Measurements from ENCODE around the gene TLE3. TPM values are rescaled to one million over a fixed set of nuclear protein-coding genes. Genes with fewer than 3 reads are reported as not detected.

Gene TLE3
- total and polyA plus RNA-seq, 3 experiments from 2014 or later, result 19.4 to 76.5 (median 73.1) TPM

GRCh38 chr15:70051948-70052633 is 45.6 kb downstream of the TLE3 start:
- no peaks in the 10 kb centered on the region for H3K4me1 ChIP-seq (ENCODE audit: insufficient read depth, low read length)
- Mint-ChIP-seq H3K4me3 (no peak overlapping the region), H3K27ac (no peak overlapping the region), H3K36me3 (peaks cover 4 to 95% (median 21%) of the 10 kb centered on the region in 3 donors), H3K27me3 (no peaks in the 10 kb centered on the region), H3K4me1 (no peaks in the 10 kb centered on the region), H3K9me3 (no peaks in the 10 kb centered on the region)
- ChIA-PET CTCF (interaction anchor here (1.0 kb wide), 1 partner anchor 10 kb away, joined by 3 read pairs; no protein-coding TSS in a partner anchor), POLR2A (no interaction called here)
- H3K27me3 ChIP-seq (ENCODE audit: insufficient read depth, low read length, poor library complexity, severe bottlenecking), result no peaks in the 10 kb centered on the region
- no peaks in the 10 kb centered on the region for H3K9me3 ChIP-seq (ENCODE audit: low read length)
- no peak overlapping the region for H3K4me3 ChIP-seq (ENCODE audit: low read length)
- H3K36me3 ChIP-seq (ENCODE audit: insufficient read depth, low read length), result peaks cover 47% of the 10 kb centered on the region
- DNase-seq, result peak in 1 of 5 donors; percentile 20
- no peak overlapping the region for H3K27ac ChIP-seq (ENCODE audit: low read depth, low read length)

- no peak overlapping the region for H3K4me3 Mint-ChIP-seq
- H3K36me3 Mint-ChIP-seq, result peaks cover 4 to 93% (median 21%) of the 10 kb centered on the region in 3 donors
Observed at GRCh38 chr15:70050970-70051369, 46.7 kb downstream of the TLE3 start.

GRCh38 chr15:70050441-70050840 is 47.3 kb downstream of the TLE3 start:
- peaks cover 46% of the 10 kb centered on the region for H3K36me3 ChIP-seq (ENCODE audit: insufficient read depth, low read length)
- H3K36me3 Mint-ChIP-seq, result peaks cover 4 to 88% (median 19%) of the 10 kb centered on the region in 3 donors
- DNase-seq, result no peak
- ChIA-PET POLR2A (no interaction called here), CTCF (no interaction called here)
- no peak overlapping the region for H3K27ac ChIP-seq (ENCODE audit: low read depth, low read length)
- no peaks in the 10 kb centered on the region for H3K27me3 Mint-ChIP-seq
- H3K27me3 ChIP-seq (ENCODE audit: insufficient read depth, low read length, poor library complexity, severe bottlenecking), result no peaks in the 10 kb centered on the region
- H3K4me1 ChIP-seq (ENCODE audit: insufficient read depth, low read length), result no peaks in the 10 kb centered on the region
- H3K27ac Mint-ChIP-seq, result no peak overlapping the region
- H3K4me3 ChIP-seq (ENCODE audit: low read length), result no peak overlapping the region
- H3K9me3 Mint-ChIP-seq, result no peaks in the 10 kb centered on the region
- no peak overlapping the region for H3K4me3 Mint-ChIP-seq
- H3K4me1 Mint-ChIP-seq, result no peaks in the 10 kb centered on the region
- no peaks in the 10 kb centered on the region for H3K9me3 ChIP-seq (ENCODE audit: low read length)

More at GRCh38 chr15:70050970-70051369, 46.7 kb downstream of the TLE3 start:
- no peak overlapping the region for H3K27ac Mint-ChIP-seq
- POLR2A ChIA-PET, result no interaction called here
- Histone ChIP-seq H3K36me3 (ENCODE audit: insufficient read depth, low read length) (peaks cover 47% of the 10 kb centered on the region), H3K27ac (ENCODE audit: low read depth, low read length) (no peak overlapping the region), H3K9me3 (ENCODE audit: low read length) (no peaks in the 10 kb centered on the region), H3K27me3 (ENCODE audit: insufficient read depth, low read length, poor library complexity, severe bottlenecking) (no peaks in the 10 kb centered on the region), H3K4me3 (ENCODE audit: low read length) (no peak overlapping the region), H3K4me1 (ENCODE audit: insufficient read depth, low read length) (no peaks in the 10 kb centered on the region)
- peak in 1 of 5 donors; percentile 10 for DNase-seq
- no peaks in the 10 kb centered on the region for H3K27me3 Mint-ChIP-seq
- H3K9me3 Mint-ChIP-seq, result no peaks in the 10 kb centered on the region
- CTCF ChIA-PET, result no interaction called here
- no peaks in the 10 kb centered on the region for H3K4me1 Mint-ChIP-seq

- H3K4me3 ChIP-seq (ENCODE audit: low read length), result no peak overlapping the region
- H3K9me3 ChIP-seq (ENCODE audit: low read length), result no peaks in the 10 kb centered on the region
- peak overlapping the region in 1 of 8 donors; percentile 77 for H3K27ac Mint-ChIP-seq
- H3K4me1 ChIP-seq (ENCODE audit: insufficient read depth, low read length), result no peaks in the 10 kb centered on the region
- H3K27ac ChIP-seq (ENCODE audit: low read depth, low read length), result no peak overlapping the region
- peak in 1 of 5 donors; percentile 22 for DNase-seq
- H3K27me3 Mint-ChIP-seq, result no peaks in the 10 kb centered on the region
- no peak overlapping the region for H3K4me3 Mint-ChIP-seq
- H3K36me3 Mint-ChIP-seq, result peaks cover 4 to 82% (median 19%) of the 10 kb centered on the region in 3 donors
- POLR2A ChIA-PET, result no interaction called here
- peaks cover 40% of the 10 kb centered on the region for H3K36me3 ChIP-seq (ENCODE audit: insufficient read depth, low read length)
- H3K4me1 Mint-ChIP-seq, result no peaks in the 10 kb centered on the region
- H3K27me3 ChIP-seq (ENCODE audit: insufficient read depth, low read length, poor library complexity, severe bottlenecking), result no peaks in the 10 kb centered on the region
- CTCF ChIA-PET, result no interaction called here
- no peaks in the 10 kb centered on the region for H3K9me3 Mint-ChIP-seq
Observed at GRCh38 chr15:70049701-70050301, 47.9 kb downstream of the TLE3 start.

- H3K27me3 Mint-ChIP-seq, result peaks cover 0 to 1% of the 10 kb centered on the region in 2 donors
- peak in 1 of 5 donors; percentile 17 for DNase-seq
- Histone ChIP-seq H3K27ac (ENCODE audit: low read depth, low read length) (no peak overlapping the region), H3K9me3 (ENCODE audit: low read length) (no peaks in the 10 kb centered on the region), H3K36me3 (ENCODE audit: insufficient read depth, low read length) (peaks cover 31% of the 10 kb centered on the region), H3K4me3 (ENCODE audit: low read length) (no peak overlapping the region), H3K4me1 (ENCODE audit: insufficient read depth, low read length) (no peaks in the 10 kb centered on the region), H3K27me3 (ENCODE audit: insufficient read depth, low read length, poor library complexity, severe bottlenecking) (no peaks in the 10 kb centered on the region)
- no peak overlapping the region for H3K27ac Mint-ChIP-seq
- H3K4me3 Mint-ChIP-seq, result no peak overlapping the region
- H3K36me3 Mint-ChIP-seq, result peaks cover 4 to 76% (median 19%) of the 10 kb centered on the region in 3 donors
- ChIA-PET POLR2A (interaction anchor here (0.6 kb wide), 1 partner anchor 734 kb away, joined by 3 read pairs; no protein-coding TSS in a partner anchor), CTCF (no interaction called here)
- no peaks in the 10 kb centered on the region for H3K4me1 Mint-ChIP-seq
- no peaks in the 10 kb centered on the region for H3K9me3 Mint-ChIP-seq
Observed at GRCh38 chr15:70048578-70049514, 48.9 kb downstream of the TLE3 start.

- DNase-seq, result peak in 1 of 5 donors; percentile 25
- no peak overlapping the region for H3K27ac Mint-ChIP-seq
- no peaks in the 10 kb centered on the region for H3K27me3 ChIP-seq (ENCODE audit: insufficient read depth, low read length, poor library complexity, severe bottlenecking)
- H3K36me3 Mint-ChIP-seq, result peaks cover 4 to 69% (median 16%) of the 10 kb centered on the region in 3 donors
- H3K4me3 Mint-ChIP-seq, result no peak overlapping the region
- H3K4me1 Mint-ChIP-seq, result no peaks in the 10 kb centered on the region
- H3K9me3 ChIP-seq (ENCODE audit: low read length), result no peaks in the 10 kb centered on the region
- H3K27me3 Mint-ChIP-seq, result peaks cover 0 to 1% of the 10 kb centered on the region in 2 donors
- H3K4me3 ChIP-seq (ENCODE audit: low read length), result no peak overlapping the region
- ChIA-PET CTCF (no interaction called here), POLR2A (interaction anchor here (0.6 kb wide), 1 partner anchor 733 kb away, joined by 3 read pairs; no protein-coding TSS in a partner anchor)
- H3K9me3 Mint-ChIP-seq, result no peaks in the 10 kb centered on the region
- H3K4me1 ChIP-seq (ENCODE audit: insufficient read depth, low read length), result no peaks in the 10 kb centered on the region
- H3K36me3 ChIP-seq (ENCODE audit: insufficient read depth, low read length), result peaks cover 28% of the 10 kb centered on the region
- no peak overlapping the region for H3K27ac ChIP-seq (ENCODE audit: low read depth, low read length)
Observed at GRCh38 chr15:70048198-70048565, 49.5 kb downstream of the TLE3 start.

- Histone ChIP-seq H3K27ac (ENCODE audit: low read depth, low read length) (no peak overlapping the region), H3K36me3 (ENCODE audit: insufficient read depth, low read length) (peaks cover 24% of the 10 kb centered on the region), H3K4me3 (ENCODE audit: low read length) (no peak overlapping the region), H3K4me1 (ENCODE audit: insufficient read depth, low read length) (no peaks in the 10 kb centered on the region), H3K27me3 (ENCODE audit: insufficient read depth, low read length, poor library complexity, severe bottlenecking) (no peaks in the 10 kb centered on the region), H3K9me3 (ENCODE audit: low read length) (no peaks in the 10 kb centered on the region)
- Mint-ChIP-seq H3K4me3 (no peak overlapping the region), H3K27ac (peak overlapping the region in 1 of 8 donors; percentile 42), H3K9me3 (no peaks in the 10 kb centered on the region), H3K36me3 (peaks cover 4 to 64% (median 16%) of the 10 kb centered on the region in 3 donors), H3K4me1 (no peaks in the 10 kb centered on the region), H3K27me3 (peaks cover 0 to 5% of the 10 kb centered on the region in 2 donors)
- peak in 1 of 5 donors; percentile 42 for DNase-seq
- ChIA-PET POLR2A (interaction anchor here (0.6 kb wide), 1 partner anchor 732 kb away, joined by 3 read pairs; no protein-coding TSS in a partner anchor), CTCF (no interaction called here)
Observed at GRCh38 chr15:70047386-70048197, 50.1 kb downstream of the TLE3 start.
